Effector memory CD8-positive, alpha-beta T cell (primary cell): ENCODE measurements around the gene RASL10B.

ENCODE experiments used
- ATAC-seq: fragments of 150-1000 bp; cut with Tn5 transposase; replicated peaks from 2 replicates; pipeline ENCODE4 v1.10.0; 2021; ENCODE audit warnings: mild to moderate bottlenecking, moderate library complexity
- DNase-seq, 3 experiments: peaks; one replicate each; pipeline ENCODE4 v3.0.0; 2021
- H3K27ac Mint-ChIP-seq, 2 donors: one replicate each; pipeline ENCODE4 v1.8.0; 2022; ENCODE audit warnings: mild to moderate bottlenecking in 2 of 2, mixed read lengths in 2 of 2, moderate library complexity in 2 of 2
- H3K27me3 Mint-ChIP-seq, 2 donors: one replicate each; pipeline ENCODE4 v1.8.0; 2022; ENCODE audit warnings: mixed read lengths in 2 of 2
- H3K36me3 Mint-ChIP-seq: one replicate; pipeline ENCODE4 v1.8.0; 2022; ENCODE audit warnings: mild to moderate bottlenecking, moderate library complexity, mixed read lengths; ENCODE audit not compliant: insufficient read depth
- H3K4me1 Mint-ChIP-seq, 2 donors: one replicate each; pipeline ENCODE4 v1.8.0; 2022; ENCODE audit warnings: low read depth in 2 of 2, mixed read lengths in 2 of 2
- H3K4me3 Mint-ChIP-seq, 2 donors: one replicate each; pipeline ENCODE4 v1.8.0; 2022; ENCODE audit warnings: mild to moderate bottlenecking in 2 of 2, mixed read lengths in 2 of 2, moderate library complexity in 2 of 2
- H3K9me3 Mint-ChIP-seq, 2 donors: one replicate each; pipeline ENCODE4 v1.8.0; 2022; ENCODE audit warnings: mixed read lengths in 2 of 2

Gene RASL10B

GRCh38 chr17:35740997-35741931 is 9.8 kb downstream of the RASL10B start:
- Mint-ChIP-seq H3K9me3 (no peaks in the 10 kb centered on the region), H3K4me3 (peak overlapping the region; percentile 61 to 63), H3K27ac (no peak overlapping the region), H3K27me3 (peaks cover 22 to 68% of the 10 kb centered on the region in 2 donors), H3K4me1 (peaks cover 0 to 6% of the 10 kb centered on the region in 2 donors), H3K36me3 (peaks cover 5% of the 10 kb centered on the region)
- DNase-seq (no peak), ATAC-seq (peak; percentile 68)

DNA sequence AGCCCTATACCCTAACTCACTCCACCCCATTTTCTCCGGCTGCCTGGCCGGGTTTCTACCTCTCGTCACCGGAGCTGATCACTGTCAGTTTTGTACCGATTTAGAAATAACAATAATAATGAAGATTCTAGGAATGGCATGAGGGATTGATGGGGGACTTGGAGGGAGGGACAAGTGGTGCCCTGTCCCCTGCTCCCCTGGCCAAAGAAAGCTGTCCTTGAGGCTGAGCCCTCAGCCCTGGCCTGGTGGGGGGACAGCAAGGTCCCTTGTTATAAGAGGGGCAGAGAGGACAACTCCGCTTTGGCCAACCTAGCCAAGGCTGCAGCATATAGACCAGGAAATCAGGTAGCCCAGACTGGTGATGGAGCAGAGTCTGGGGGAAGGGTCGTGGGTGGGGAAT is 11.1 kb downstream of the RASL10B start:
- Mint-ChIP-seq H3K4me1 (peaks cover 0 to 7% of the 10 kb centered on the region in 2 donors), H3K27ac (no peak overlapping the region), H3K36me3 (peaks cover 5% of the 10 kb centered on the region), H3K9me3 (no peaks in the 10 kb centered on the region), H3K4me3 (no peak overlapping the region), H3K27me3 (peaks cover 22 to 77% of the 10 kb centered on the region in 2 donors)
- ATAC-seq: no peak
- no peak for DNase-seq

GRCh38 chr17:35742896-35743477 is 11.5 kb downstream of the RASL10B start:
- ATAC-seq: no peak

GRCh38 chr17:35743626-35744328 is 12.3 kb downstream of the RASL10B start:
- no peak overlapping the region for H3K4me3 Mint-ChIP-seq
- peaks cover 5% of the 10 kb centered on the region for H3K36me3 Mint-ChIP-seq
- ATAC-seq (no peak), DNase-seq (no peak)
- no peaks in the 10 kb centered on the region for H3K9me3 Mint-ChIP-seq
- H3K27me3 Mint-ChIP-seq: peaks cover 28 to 90% of the 10 kb centered on the region in 2 donors
- H3K27ac Mint-ChIP-seq: no peak overlapping the region
- peaks cover 0 to 7% of the 10 kb centered on the region in 2 donors for H3K4me1 Mint-ChIP-seq

More at GRCh38 chr17:35742896-35743477, 11.5 kb downstream of the RASL10B start:
- Mint-ChIP-seq H3K27ac (no peak overlapping the region), H3K27me3 (peaks cover 22 to 82% of the 10 kb centered on the region in 2 donors), H3K36me3 (peaks cover 5% of the 10 kb centered on the region), H3K4me3 (no peak overlapping the region), H3K4me1 (peaks cover 0 to 7% of the 10 kb centered on the region in 2 donors), H3K9me3 (no peaks in the 10 kb centered on the region)
- no peak for DNase-seq

DNA sequence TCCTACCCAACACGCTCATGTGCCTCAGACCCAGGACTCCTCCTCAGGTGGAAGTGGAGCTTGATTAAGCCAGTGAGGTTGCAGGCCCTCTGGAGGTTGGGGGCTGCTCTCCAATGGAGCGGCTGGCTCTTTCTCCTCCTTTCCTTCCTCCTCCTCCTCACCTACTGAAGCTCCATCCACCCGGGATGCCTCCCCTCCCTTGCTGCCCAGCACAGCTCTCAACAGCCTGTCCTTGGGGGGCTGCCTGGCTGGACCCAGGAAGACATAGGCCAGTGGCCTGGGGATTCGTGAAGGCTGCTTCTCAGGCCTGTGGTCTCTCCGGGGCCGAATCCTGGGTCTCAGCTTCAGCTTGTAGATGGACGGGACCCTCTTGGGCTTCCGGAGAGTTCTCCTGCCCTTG is 13.4 kb downstream of the RASL10B start:
- Mint-ChIP-seq H3K27me3 (peaks cover 39 to 93% of the 10 kb centered on the region in 2 donors), H3K9me3 (no peaks in the 10 kb centered on the region), H3K4me1 (peaks cover 3 to 14% of the 10 kb centered on the region in 2 donors), H3K4me3 (no peak overlapping the region), H3K36me3 (peaks cover 5% of the 10 kb centered on the region), H3K27ac (no peak overlapping the region)
- DNase-seq: no peak
- ATAC-seq: no peak

DNA sequence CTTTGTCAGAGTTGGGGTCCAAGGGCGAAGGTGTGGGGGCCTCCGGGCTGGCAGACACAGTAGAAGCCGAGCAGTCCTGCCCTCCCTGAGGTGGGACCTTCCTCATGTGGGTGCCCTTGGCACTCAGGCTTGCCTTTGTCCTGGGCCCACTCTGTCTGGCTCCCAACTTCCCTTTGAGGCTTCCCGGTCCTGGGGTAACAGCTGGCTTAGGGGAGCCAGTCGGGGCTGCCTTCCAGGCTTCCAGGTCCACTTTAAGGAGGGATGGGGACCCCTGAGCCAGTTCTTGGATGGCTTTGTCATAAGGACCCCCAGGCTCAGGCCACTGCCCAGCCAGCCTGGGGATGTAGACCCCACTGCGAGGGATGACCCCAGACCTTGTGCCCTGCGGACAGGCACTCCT is 13.8 kb downstream of the RASL10B start:
- Mint-ChIP-seq H3K36me3 (peaks cover 5% of the 10 kb centered on the region), H3K27me3 (peaks cover 42 to 93% of the 10 kb centered on the region in 2 donors), H3K4me1 (peaks cover 3 to 14% of the 10 kb centered on the region in 2 donors), H3K9me3 (no peaks in the 10 kb centered on the region), H3K4me3 (no peak overlapping the region), H3K27ac (no peak overlapping the region)
- no peak for DNase-seq
- no peak for ATAC-seq

GRCh38 chr17:35745749-35746320 is 14.4 kb downstream of the RASL10B start:
- H3K4me3 Mint-ChIP-seq: no peak overlapping the region
- H3K27me3 Mint-ChIP-seq: peaks cover 48 to 93% of the 10 kb centered on the region in 2 donors

DNA sequence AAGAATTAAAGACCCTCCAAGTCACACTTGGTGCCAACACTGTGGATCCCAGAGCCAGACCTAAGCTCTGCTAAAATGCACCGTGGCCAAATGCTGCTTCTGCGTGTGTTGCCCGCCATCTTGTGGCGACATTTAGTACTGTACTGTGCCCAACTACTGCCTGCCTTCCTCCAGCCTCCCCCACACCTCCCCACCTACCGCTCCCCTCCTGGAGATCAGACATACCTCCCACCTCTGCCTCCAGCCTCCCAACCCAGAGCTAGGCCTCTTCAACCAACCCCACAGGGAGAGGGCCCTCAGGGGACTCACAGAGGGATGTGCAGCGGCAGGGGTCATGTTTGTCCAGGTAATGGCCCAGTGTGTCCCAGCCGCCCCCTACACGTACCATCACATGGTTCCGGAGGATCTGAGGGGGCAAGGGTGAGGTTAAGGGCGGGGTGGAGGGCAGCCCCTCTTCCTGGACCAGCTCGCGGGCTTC is 16.1 kb downstream of the RASL10B start:
- Mint-ChIP-seq H3K9me3 (no peaks in the 10 kb centered on the region), H3K4me1 (peaks cover 3 to 10% of the 10 kb centered on the region in 2 donors), H3K27ac (no peak overlapping the region), H3K36me3 (no peaks in the 10 kb centered on the region), H3K4me3 (no peak overlapping the region), H3K27me3 (peaks cover 48 to 93% of the 10 kb centered on the region in 2 donors)
- ATAC-seq (peak; percentile 98), DNase-seq (peak; percentile 73 to 81 (median 74))

More at GRCh38 chr17:35745749-35746320, 14.4 kb downstream of the RASL10B start:
- peaks cover under 1% of the 10 kb centered on the region for H3K36me3 Mint-ChIP-seq
- DNase-seq (no peak), ATAC-seq (no peak)
- no peaks in the 10 kb centered on the region for H3K9me3 Mint-ChIP-seq
- no peak overlapping the region for H3K27ac Mint-ChIP-seq
- peaks cover 3 to 14% of the 10 kb centered on the region in 2 donors for H3K4me1 Mint-ChIP-seq

- H3K27ac Mint-ChIP-seq: no peak overlapping the region
- no peaks in the 10 kb centered on the region for H3K9me3 Mint-ChIP-seq
- no peak for DNase-seq
- H3K27me3 Mint-ChIP-seq: peaks cover 51 to 93% of the 10 kb centered on the region in 2 donors
- H3K36me3 Mint-ChIP-seq: no peaks in the 10 kb centered on the region
- no peak for ATAC-seq
- H3K4me3 Mint-ChIP-seq: no peak overlapping the region
- peaks cover 3 to 10% of the 10 kb centered on the region in 2 donors for H3K4me1 Mint-ChIP-seq
Observed at GRCh38 chr17:35748341-35748841, 17.0 kb downstream of the RASL10B start.

- Mint-ChIP-seq H3K4me3 (no peak overlapping the region), H3K36me3 (no peaks in the 10 kb centered on the region), H3K4me1 (peaks cover 3 to 10% of the 10 kb centered on the region in 2 donors), H3K9me3 (no peaks in the 10 kb centered on the region), H3K27ac (no peak overlapping the region), H3K27me3 (peaks cover 50 to 90% of the 10 kb centered on the region in 2 donors)
- DNase-seq: no peak
- ATAC-seq: no peak
Observed at GRCh38 chr17:35748979-35749378, 17.5 kb downstream of the RASL10B start.

DNA sequence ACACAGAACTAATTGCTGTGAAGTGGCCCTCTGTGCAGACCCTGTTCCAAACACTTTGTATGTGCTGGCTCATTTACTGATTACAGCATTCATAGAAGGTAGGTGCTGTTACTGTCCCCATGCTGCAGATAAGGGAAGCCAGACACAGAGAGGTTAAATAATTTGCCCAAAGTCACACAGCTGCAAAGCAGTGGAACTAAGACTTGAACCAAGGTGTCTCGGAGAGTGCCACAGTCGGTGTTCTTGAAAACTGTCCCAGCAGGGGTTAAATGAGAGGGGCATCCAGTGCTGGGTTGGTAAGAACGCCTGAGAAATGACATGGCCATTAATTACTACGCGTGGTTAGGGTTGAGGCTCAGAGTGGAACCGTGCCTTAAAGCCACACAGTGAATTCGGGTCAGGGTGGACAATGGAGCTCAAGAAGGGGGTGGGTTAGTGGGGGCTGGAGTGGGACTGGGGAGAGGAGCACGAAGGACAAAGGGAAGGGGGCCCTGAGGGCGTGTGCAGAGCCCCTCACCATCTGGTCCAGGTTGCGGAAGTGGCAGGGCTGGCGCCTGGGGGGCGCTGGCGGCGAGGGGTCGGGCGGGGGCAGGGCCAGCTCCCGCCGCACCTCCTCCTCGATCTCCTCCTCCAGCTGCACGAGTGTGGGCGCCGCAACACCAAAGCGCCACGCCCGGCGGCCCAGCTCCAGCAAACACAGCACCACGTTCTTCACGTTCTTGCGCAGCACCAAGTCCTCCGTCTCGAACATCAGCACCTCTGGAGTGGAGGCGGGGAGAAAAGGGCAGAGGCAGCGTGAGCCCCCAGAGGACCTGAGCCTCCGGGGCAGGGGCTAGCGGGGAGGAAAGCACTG is 18.3 kb downstream of the RASL10B start:
- Mint-ChIP-seq H3K4me3 (peak overlapping the region in 1 of 2 donors; percentile 25), H3K9me3 (no peaks in the 10 kb centered on the region), H3K4me1 (peaks cover 3 to 10% of the 10 kb centered on the region in 2 donors), H3K36me3 (no peaks in the 10 kb centered on the region), H3K27ac (no peak overlapping the region), H3K27me3 (peaks cover 50 to 82% of the 10 kb centered on the region in 2 donors)
- DNase-seq: no peak
- ATAC-seq: no peak
